HG03060 (cell line): ENCODE measurements around the gene LRRK2.
"Not testable (repeated sequence)": the region's sequence is repeated elsewhere in the genome, so short reads cannot be mapped to it uniquely, and the experiment has no call there.

Experiments used
- ATAC-seq: cut with Tn5 transposase; IDR thresholded peaks from one replicate; pipeline ENCODE4 v1.9.1; 2021; ENCODE audit warnings: low read depth, moderate number of reproducible peaks; ENCODE audit not compliant: unreplicated experiment

Gene LRRK2

DNA sequence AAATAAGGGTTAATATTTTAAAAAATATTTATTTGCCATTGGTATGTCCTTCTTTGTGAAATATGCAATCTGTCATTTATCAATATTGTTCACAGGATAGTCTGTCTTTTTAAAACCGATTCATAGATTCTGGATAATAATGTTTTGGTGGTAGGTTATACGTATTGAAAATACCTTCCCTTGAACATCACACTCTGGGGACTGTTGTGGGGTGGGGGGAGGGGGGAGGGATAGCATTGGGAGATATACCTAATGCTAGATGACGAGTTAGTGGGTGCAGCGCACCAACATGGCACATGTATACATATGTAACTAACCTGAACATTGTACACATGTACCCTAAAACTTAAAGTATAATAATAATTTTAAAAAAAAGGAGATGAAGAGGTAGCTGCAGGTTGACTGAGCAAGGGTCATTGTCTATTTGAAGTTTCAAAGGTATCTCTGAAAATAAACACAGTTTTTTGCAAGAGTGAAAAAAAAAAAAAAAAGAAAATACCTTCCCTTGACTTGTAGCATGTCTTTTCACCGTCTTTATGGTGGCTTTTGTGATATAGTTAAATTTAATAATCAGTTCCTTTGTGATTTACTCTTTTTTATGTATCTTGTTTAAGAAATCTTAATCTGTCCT, 19.8 kb downstream of the LRRK2 start:
- not testable (repeated sequence) for ATAC-seq

DNA sequence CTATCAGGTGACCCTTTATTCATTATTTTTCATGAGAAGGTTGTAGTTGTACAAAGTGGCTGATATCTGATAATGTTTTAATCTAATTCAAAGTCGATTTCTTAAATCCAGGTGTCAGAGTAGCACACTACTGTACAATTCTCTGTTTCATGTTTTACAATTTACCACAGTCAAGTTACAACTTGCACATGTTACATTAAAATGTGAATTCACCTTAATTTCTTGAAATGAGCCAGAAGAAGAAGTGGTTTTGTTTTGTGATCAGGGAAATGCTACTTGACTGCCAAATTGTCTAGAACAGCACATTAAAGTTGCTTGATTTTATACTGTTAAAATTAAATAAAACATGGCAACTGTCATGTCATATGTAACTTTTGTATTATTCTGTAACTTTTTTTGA, 23.2 kb downstream of the LRRK2 start:
- ATAC-seq: no peak

DNA sequence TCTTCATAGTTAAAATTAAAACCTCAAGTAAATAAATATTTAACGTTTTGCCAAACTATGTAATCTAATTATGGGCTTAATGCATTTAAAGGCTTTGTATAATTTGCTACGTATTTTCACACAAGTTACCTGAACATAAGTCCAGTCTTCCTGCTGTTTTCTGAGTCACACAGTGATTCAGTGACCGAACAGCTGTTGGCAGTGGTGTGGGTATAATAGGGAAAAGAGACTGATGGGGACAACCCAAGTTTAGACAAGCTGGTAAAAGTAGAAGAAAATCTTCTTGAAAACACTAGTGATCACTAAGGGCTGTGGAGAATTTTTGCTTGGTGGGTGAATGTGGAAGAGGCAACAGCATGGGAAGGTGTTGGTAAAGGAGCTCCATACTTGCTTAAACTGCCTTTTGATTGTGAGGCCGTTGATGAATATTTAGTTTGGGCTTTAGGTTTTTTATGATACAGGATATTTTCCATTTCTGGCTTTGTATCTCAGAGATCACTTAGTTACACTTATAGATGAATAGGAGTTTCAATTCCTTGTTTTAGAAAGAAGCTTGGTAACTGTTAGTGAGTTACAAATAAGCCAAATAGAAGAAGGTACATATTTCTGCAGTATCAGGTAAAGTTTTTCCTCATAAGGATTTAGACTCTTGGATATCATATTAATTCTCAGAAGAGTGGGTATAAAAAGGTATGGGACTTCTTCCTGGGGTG, 23.9 kb downstream of the LRRK2 start:
- ATAC-seq: no peak

DNA sequence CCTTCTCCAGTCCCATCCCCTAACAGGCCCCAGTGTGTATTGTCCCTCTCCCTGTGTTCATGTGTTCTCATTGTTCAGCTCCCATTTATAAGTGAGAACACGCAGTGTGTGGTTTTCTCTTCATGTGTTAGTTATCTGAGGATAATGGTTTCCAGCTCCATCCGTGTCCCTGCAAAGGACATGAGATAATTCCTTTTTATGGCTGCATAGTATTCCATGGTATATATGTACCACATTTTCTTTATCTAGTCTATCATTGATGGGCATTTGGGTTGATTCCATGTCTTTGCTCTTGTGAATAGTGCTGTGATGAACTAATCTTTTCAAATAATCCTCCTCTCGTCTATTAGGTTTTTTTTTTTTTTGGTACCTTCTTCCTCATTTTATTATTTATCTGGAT, 25.9 kb downstream of the LRRK2 start:
- ATAC-seq: not testable (repeated sequence)

DNA sequence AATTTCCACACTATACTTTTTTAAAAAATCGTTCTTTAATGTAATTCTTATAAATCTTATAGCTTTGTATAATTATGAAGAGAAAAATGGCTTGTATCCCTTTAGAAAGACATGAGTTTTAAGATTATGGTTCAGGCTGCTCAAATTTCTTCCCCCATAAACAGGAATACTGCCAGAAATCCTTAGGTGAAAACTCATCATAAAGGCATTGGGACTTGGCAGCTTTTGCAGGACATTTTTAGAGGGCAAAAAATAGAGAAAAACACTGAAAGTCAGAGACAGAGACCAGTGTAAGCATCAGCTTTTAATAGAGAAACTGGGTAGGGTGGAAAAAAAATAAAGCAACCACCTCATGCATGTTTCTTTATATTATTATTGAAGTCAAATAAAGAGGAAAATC, 29.1 kb downstream of the LRRK2 start:
- no peak for ATAC-seq

DNA sequence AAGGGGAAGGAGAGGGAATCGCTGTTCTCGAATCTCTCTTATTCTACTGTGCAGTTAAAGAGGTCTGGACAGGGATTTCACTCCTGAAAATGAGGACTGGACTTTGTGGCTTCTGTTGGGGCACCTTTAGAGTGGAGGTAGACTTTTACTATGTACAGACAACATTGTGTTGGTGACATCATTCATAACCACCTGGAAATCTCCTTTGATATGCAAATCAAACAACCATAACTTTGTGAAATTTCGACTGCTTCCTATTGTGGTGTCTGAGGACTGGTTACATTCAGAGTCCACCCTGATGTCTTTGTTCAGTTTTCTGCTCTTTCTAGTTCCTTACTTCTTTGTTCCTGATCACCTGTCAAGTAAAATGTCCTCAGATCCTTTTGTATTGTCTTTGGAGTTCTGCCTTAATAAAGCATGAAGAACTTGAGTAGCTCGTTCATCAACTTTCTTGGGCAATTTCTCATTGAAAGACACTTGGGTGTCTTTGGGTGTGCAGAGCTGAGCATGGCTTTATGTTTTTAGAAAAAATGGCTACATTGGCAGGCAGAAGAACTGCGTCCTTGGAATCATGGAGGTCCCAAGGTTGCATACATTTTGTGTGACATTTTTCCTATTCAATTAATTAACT, 29.8 kb downstream of the LRRK2 start:
- no peak for ATAC-seq

DNA sequence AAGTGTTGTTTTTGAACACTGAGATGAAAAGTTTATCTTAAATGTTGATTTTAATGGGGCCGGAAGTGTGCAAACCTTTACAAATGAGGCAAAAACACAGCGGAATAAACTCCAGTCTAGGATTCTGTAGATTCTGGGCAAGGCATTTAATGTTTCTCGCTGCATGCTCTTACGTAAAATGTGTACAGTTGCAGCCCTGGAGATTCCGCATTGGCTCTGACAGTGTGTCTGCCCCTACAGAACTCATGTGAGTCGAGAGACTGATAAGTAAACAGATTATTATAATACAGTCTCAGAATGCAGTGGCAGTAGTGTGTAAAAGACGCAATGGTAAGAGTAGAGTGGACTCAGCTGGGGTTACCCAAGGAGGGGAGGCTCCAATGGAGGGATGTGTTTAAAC, 33.6 kb downstream of the LRRK2 start:
- ATAC-seq: no peak

DNA sequence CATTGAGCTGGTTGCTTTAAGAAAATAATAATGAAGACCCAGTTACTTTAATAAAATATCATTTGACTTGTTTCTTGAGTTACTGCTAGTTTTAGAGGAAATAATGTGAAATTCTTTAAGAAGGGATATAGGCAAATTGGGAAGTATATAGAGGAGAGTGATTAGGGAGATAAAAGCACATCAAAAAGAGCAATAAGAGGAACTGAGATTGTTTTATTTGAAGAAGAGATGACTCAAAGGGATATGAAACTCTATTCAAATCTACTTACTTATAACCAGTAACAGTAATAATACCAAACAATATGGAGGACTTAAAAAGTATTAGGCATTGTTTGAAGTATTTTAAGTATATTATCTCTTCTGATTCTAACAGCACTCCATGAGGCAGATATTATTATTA, 37.1 kb downstream of the LRRK2 start:
- ATAC-seq: peak; percentile 82

DNA sequence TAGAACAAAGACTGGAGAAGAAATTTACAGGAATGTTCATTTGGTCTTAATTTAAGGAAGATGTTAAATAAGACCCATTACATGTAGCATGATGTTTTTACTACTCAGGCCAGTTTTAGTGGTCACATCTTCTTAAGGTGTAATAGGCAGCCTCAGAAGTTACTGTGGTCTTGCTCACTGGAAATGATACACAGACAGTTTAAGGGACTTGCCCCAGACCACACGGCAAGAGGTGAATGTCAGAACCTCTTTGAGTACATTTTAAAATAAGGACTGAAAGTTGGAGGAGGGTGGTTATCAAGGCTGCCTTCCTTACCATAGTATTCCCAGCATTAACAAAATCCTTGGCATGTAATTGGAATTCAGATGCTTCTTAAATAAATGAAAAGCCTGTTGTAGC, 37.9 kb downstream of the LRRK2 start:
- peak; percentile 54 for ATAC-seq

DNA sequence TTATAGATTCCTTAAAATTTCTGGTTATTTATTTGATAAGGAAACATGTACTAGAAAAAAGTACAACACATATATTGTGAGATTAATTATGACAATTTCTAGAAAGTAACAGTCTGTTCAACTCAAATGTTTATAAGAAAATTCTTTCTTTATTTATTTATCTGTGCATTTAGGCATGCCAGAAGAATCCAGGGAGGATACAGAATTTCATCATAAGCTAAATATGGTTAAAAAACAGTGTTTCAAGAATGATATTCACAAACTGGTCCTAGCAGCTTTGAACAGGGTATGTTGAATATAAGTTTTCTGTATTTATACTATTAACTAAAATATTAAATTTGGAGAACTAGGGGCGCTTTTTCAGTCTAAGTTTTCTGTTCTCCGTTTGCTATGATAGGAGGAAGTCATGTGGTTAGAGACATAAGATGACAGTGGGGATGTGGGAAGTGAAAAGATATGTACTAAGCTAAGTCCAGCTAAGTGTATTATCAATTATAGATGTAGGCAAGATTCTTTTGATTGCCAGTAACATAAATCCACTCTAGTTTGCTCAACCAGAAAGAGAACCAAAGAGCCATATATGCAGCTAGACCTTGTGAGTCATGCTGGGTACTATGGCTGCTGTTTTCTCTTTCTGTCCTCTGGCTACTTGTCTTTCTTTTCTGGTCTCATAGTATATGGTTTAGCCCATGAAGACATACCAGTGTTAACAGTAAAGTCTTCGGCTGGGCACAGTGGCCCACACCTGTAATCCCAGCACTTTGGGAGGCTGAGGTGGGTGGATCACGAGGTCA, 39.0 kb downstream of the LRRK2 start:
- ATAC-seq: no peak

DNA sequence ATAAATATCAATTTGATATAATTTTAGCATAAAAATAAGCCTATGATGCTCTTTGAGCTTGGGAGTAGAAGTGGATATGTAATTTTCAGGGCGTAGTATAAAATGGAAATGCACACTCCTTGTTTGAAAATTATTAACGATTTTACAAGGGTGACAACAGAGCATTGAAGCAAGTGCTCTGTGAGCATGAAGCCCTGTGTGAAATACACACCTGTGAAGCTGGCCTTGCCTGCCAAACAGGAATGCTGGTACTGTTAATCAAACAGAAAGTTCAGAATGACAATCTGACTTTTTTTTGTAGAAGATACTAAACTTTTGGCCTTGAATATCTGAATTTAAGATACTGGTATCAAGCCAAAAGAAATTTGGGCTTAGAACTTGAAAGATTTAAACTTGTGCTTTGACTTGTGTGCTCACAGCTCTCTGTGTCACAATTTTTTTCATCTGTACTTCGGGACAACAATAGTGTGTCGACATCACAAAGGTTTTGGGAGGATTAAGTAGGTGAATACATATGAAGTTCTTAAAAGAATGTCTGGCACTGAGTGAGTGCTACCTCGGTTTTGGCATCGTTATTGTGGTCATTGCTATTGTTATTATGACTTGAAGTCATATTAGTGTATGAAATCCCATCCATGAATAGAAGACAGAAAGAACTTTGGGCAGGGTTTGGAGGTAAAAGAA, 47.3 kb downstream of the LRRK2 start:
- no peak for ATAC-seq

DNA sequence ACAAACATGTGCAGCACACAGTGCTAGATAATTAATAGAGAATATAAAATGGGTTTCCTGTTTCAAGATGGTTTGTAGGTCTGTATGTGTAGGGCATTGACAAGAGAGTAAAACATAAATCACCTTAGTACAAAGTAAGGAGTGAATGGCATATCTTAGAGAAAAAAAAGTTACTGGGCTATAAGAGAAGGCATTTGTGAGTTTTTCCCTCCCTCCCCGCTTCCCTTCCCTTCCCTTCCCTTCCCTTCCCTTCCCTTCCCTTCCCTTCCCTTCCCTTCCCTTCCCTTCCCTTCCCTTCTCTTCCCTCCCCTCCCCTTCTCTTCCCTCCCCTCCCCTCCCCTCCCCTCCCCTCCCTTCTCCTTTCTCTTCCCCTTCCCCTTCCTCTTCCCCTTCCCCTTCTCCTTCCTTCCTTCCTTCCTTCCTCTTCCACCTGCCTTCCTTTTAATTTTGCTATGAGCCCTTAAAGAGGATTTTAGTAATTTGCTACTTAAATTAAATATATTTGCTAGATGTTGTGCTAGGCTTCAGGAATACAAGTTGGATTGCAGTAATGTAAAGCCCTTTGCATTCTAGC, 57.1 kb downstream of the LRRK2 start:
- ATAC-seq: no peak

DNA sequence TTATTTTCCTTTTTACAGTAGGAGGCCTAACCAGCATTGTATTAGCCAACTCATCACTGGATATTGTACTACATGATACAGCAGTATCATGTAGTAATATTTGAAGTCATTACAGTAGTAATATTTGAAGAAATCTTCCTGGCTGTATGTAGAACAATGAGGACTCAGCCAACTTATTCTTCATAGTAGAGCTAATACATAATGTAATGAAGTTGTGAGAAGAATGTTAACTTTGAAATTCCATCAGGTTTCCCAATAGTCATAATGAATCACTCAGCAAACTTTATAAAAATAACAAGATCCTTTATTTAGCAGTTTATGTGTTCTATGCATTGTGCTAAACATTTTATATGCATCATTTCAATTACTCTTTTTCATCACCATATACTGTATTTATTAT, 61.8 kb downstream of the LRRK2 start:
- no peak for ATAC-seq

DNA sequence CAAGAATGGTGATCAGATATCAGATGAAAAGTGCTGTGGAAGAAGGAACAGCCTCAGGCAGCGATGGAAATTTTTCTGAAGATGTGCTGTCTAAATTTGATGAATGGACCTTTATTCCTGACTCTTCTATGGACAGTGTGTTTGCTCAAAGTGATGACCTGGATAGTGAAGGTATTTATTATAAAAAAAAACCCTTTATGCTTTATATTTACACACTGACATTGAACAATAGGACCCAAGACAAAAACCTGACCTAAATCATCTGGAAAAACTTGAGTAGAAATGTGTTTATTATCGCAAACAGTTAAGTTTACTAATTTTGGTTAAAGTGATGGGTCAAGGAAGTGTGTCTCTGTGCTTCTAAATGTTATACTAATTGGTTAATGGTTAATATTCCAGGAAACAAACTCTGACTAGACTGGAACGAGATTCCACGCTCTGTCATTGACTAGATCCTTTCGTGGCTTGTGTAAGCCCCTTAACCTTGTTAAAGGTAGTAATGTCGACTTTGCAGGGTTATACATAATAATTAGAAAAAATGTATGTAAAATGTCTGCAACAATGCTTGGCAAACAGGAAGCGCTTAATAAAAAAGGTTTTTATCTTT, 62.7 kb downstream of the LRRK2 start:
- no peak for ATAC-seq

DNA sequence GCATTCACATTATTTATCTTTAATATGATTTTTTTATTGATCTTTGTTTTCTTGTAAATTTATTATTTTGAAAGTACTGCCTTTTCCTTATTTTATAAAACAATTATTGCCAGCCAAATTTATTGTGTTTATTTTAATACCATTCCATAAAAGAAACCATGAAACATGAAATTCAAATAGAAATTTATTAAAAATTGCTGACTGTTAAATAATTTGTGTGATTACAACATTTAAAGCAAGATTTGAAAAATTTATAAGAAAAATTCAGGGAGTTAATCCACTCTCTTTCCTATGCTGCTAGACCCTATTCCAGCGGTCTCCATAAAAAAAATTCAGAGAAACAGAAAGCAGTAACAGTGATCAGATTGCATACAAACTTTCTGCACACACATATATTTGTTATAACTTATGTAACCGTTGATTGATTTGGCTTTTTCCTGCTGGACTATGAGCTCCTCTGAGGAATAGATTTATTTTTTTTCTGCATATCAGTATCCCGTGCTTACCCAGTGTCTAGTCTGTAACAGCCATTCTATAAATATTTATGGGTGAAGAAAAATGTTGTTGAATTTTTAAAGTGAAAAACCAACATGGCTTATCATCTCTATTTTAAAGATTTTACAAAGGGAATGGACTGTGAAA, 68.1 kb downstream of the LRRK2 start:
- ATAC-seq: no peak

DNA sequence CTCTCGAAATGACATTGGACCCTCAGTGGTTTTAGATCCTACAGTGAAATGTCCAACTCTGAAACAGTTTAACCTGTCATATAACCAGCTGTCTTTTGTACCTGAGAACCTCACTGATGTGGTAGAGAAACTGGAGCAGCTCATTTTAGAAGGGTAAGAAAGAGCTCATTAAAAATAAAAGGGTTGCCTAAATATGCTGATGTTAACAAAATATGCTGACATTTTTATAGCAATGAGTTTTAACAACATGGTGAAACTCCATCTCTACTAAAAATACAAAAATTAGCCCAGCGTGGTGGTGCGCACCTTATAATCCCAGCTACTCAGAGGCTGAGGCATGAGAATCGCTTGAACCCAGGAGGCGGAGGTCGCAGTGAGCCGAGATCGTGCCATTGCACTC, 73.5 kb downstream of the LRRK2 start:
- ATAC-seq: no peak

DNA sequence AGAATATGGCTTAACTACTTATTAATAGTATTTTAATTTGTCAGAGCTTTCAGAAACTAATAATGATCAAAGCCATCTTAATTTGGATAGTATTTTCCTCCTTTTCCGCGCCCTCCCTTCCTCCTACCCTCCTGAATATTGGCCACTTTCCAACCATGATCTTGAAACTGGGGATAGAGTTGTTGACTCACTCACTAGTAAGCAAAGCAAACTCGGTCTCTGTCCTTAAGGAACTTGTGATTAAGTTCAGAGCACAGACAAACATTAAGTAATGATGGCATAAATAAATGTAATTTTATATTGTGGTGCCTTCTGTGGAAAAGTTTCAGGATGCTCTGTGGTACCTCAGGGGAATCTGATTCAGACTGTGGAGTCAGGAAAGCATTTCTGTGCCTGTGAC, 75.7 kb downstream of the LRRK2 start:
- ATAC-seq: no peak

DNA sequence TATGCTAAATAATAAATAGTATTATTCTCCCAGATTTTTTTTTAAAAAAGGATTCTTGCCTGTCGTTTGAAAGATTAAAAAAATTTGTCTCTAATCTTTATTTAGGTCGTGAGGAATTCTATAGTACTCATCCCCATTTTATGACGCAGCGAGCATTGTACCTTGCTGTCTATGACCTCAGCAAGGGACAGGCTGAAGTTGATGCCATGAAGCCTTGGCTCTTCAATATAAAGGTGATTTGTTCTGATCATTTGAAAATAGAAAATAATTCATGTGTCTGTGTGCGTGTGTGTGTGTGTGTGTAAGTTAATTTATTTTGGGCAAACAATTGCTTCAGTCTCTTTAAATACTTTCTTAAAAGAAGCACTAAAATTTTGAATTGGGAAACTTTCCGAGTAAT, 84.2 kb downstream of the LRRK2 start:
- no peak for ATAC-seq

DNA sequence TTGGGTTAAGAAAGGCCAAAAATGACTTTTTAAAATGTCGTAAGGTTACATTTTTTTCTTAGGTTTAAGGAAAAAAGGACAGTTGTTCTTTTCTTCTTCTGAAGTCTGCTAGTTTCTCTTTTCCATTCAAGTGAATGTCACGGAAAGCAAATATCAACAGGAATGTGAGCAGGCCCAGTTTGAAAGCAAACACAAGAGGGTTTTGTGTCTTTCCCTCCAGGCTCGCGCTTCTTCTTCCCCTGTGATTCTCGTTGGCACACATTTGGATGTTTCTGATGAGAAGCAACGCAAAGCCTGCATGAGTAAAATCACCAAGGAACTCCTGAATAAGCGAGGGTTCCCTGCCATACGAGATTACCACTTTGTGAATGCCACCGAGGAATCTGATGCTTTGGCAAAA, 85.4 kb downstream of the LRRK2 start:
- ATAC-seq: no peak
